KMS-11 (cell line): Measurements from ENCODE around the gene HOXB13.

Source experiments
- H2AFZ ChIP-seq: fragments of 200-600 bp; sonication (generic); 2 replicates; pipeline ENCODE4 v1.6.1; 2016; ENCODE audit warnings: antibody characterized with exemption, mixed run types, low read depth
- H3K27ac ChIP-seq: fragments of 200-600 bp; sonication (generic); 2 replicates; pipeline ENCODE4 v1.6.1; 2016; ENCODE audit warnings: mild to moderate bottlenecking, mixed run types
- H3K27me3 ChIP-seq: fragments of 200-600 bp; sonication (generic); 2 replicates; pipeline ENCODE4 v1.6.1; 2017; ENCODE audit warnings: mild to moderate bottlenecking, low read depth, mixed run types, moderate library complexity; ENCODE audit not compliant: insufficient read depth
- H3K36me3 ChIP-seq: fragments of 200-600 bp; sonication (generic); 2 replicates; pipeline ENCODE4 v1.6.1; 2017; ENCODE audit warnings: mild to moderate bottlenecking, mixed run types; ENCODE audit not compliant: insufficient read depth
- H3K4me1 ChIP-seq: fragments of 200-600 bp; sonication (generic); 2 replicates; pipeline ENCODE4 v1.6.1; 2016; ENCODE audit warnings: mild to moderate bottlenecking, low read depth, mixed run types; ENCODE audit not compliant: poor library complexity, severe bottlenecking
- H3K4me2 ChIP-seq: fragments of 200-600 bp; sonication (generic); 2 replicates; pipeline ENCODE4 v1.7.0; 2016; ENCODE audit warnings: mild to moderate bottlenecking, mixed run types
- H3K4me3 ChIP-seq: fragments of 200-600 bp; sonication (generic); IDR thresholded peaks from 2 replicates; pipeline ENCODE4 v1.6.1; 2017; ENCODE audit warnings: low read depth, low read length, mixed read lengths; ENCODE audit not compliant: insufficient read depth
- H3K79me2 ChIP-seq: fragments of 200-600 bp; sonication (generic); 2 replicates; pipeline ENCODE4 v1.6.1; 2016; ENCODE audit warnings: low read depth, mixed run types; ENCODE audit not compliant: insufficient read depth
- H3K9ac ChIP-seq: fragments of 200-600 bp; sonication (generic); 2 replicates; pipeline ENCODE4 v1.6.1; 2016; ENCODE audit warnings: mild to moderate bottlenecking, mixed run types
- H4K20me1 ChIP-seq: fragments of 200-600 bp; sonication (generic); 2 replicates; pipeline ENCODE4 v1.6.1; 2016; ENCODE audit warnings: mild to moderate bottlenecking, mixed run types; ENCODE audit not compliant: insufficient read depth
- TF ChIP-seq, protein P1 (sequence below): fragments of 200-600 bp; sonication (generic); conservative IDR thresholded peaks from 2 replicates; pipeline ENCODE4 v1.6.1; 2017; ENCODE audit warnings: low read depth, mild to moderate bottlenecking, antibody characterized with exemption, low read length, moderate library complexity, mixed read lengths

Gene HOXB13

DNA sequence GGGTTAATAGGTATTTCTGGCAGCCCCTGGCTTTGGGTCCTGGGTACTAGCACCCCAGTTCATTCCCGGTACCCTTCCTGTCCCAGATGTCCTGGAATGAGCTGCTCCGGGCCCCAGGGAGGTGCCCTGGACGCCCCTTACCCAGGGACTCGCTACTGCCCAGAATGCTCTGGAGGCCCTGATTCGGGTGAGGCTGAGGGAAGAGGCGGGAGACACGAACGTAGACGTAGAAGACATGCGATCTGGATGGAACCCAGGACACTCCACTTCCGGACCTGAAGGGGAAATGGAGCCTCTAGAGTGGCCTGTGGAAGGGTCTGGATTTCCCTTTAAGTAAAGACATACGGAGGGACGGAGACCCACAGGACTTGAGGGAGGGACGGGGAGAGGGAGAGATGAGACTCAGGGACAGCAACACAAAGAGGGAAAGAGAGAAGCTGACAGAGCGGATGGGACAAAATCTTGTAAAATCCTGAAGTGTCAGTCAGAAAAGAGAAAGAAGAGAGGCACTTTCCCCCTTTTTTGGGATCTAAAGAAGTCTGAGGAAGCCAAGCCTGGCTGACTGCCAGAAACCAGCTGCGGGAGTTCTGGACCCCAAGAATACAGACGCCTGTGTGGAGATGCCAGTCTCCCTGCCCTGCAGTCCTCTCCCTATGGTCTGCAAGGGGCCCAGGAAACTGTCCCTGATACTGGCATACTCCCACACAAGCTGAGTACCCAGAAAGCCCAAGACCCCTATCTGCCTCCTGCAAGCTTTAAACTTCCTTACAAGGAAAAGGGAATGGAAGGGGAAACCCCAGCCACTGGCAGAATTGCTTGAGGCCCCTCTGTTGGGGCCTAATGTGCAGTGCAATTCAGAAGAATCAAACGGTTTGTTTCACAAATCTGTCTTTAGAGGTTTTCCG lies 1.0 kb upstream of the HOXB13 start:
- Histone ChIP-seq H3K79me2 (no peaks in the 10 kb centered on the region), H3K4me2 (no peak overlapping the region), H4K20me1 (no peaks in the 10 kb centered on the region), H3K9ac (no peak overlapping the region), H3K4me1 (peaks cover under 1% of the 10 kb centered on the region), H3K27me3 (peaks cover 17% of the 10 kb centered on the region; the same call in 1 of the 2 replicates), H3K36me3 (no peaks in the 10 kb centered on the region), H3K4me3 (no peak overlapping the region), H2AFZ (peak overlapping the region; percentile 75), H3K27ac (no peak overlapping the region)
- TF ChIP-seq, protein P1, sequence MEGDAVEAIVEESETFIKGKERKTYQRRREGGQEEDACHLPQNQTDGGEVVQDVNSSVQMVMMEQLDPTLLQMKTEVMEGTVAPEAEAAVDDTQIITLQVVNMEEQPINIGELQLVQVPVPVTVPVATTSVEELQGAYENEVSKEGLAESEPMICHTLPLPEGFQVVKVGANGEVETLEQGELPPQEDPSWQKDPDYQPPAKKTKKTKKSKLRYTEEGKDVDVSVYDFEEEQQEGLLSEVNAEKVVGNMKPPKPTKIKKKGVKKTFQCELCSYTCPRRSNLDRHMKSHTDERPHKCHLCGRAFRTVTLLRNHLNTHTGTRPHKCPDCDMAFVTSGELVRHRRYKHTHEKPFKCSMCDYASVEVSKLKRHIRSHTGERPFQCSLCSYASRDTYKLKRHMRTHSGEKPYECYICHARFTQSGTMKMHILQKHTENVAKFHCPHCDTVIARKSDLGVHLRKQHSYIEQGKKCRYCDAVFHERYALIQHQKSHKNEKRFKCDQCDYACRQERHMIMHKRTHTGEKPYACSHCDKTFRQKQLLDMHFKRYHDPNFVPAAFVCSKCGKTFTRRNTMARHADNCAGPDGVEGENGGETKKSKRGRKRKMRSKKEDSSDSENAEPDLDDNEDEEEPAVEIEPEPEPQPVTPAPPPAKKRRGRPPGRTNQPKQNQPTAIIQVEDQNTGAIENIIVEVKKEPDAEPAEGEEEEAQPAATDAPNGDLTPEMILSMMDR: no peak

DNA sequence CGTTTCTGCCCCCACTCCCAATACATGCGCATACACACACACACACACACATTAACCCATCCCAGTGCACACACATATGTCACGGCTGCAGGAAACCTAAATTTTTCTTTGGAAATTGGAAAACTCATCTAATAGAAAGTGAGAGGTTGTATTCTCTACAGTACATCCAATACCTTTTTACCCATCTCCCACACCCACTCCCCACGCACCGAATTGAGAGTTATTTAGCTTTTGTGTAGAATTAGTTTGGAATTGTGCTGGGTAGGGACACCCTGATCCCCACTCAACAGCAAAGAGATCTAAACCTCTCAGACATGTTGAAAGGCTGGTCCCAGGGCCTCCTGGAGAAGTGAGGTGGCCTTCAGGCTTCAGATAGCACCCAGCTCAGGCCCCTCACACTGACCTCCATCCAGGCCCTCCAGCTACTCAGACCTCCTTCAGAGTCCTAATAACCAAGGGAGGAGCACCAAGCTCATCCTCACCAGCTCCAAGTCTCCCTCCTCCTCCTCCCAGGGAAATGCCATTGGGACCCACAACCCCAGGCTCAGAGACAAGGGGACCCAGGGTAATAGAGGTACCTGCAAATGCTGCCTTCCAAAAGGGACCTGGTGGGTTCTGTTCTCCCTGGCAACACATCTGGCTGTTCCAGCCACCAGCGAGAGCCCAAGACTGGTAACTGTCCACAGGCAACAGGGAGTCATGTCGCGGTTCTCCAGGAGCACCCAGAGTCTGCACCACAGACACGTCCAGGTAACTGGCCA lies 955 bp downstream of the HOXB13 start:
- Histone ChIP-seq H3K9ac (no peak overlapping the region), H2AFZ (peak overlapping the region; percentile 75; the same call in 1 of the 2 replicates), H3K4me1 (peaks cover 4% of the 10 kb centered on the region), H3K27ac (no peak overlapping the region), H3K36me3 (no peaks in the 10 kb centered on the region), H3K4me2 (peak overlapping the region; percentile 46; the same call in 1 of the 2 replicates), H3K27me3 (peaks cover 8% of the 10 kb centered on the region; the same call in 1 of the 2 replicates), H3K79me2 (no peaks in the 10 kb centered on the region), H4K20me1 (no peaks in the 10 kb centered on the region; the same call in 1 of the 2 replicates), H3K4me3 (no peak overlapping the region)
- TF ChIP-seq, protein P1: no peak

DNA sequence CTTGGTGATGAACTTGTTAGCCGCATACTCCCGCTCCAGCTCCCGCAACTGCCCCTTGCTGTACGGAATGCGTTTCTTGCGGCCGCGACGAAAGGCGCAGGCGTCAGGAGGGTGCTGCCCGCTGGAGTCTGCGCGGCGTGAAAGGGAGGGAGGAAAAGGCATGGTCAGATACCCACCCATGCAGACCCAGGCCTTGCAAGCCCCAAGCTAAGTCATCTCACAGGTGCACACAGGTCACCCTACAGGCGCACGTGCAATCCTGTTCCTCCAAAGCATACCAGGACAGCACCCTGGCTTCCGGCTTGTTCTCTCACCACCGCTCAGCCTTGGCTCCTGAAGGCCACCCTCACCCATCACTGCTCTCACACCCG lies 1.6 kb downstream of the HOXB13 start:
- Histone ChIP-seq H3K4me3 (no peak overlapping the region), H3K9ac (no peak overlapping the region), H2AFZ (no peak overlapping the region), H3K4me2 (no peak overlapping the region), H3K4me1 (peaks cover 6% of the 10 kb centered on the region), H4K20me1 (no peaks in the 10 kb centered on the region; the same call in 1 of the 2 replicates), H3K36me3 (no peaks in the 10 kb centered on the region), H3K79me2 (no peaks in the 10 kb centered on the region), H3K27me3 (peaks cover 8% of the 10 kb centered on the region; the same call in 1 of the 2 replicates), H3K27ac (no peak overlapping the region)
- TF ChIP-seq, protein P1: no peak

DNA sequence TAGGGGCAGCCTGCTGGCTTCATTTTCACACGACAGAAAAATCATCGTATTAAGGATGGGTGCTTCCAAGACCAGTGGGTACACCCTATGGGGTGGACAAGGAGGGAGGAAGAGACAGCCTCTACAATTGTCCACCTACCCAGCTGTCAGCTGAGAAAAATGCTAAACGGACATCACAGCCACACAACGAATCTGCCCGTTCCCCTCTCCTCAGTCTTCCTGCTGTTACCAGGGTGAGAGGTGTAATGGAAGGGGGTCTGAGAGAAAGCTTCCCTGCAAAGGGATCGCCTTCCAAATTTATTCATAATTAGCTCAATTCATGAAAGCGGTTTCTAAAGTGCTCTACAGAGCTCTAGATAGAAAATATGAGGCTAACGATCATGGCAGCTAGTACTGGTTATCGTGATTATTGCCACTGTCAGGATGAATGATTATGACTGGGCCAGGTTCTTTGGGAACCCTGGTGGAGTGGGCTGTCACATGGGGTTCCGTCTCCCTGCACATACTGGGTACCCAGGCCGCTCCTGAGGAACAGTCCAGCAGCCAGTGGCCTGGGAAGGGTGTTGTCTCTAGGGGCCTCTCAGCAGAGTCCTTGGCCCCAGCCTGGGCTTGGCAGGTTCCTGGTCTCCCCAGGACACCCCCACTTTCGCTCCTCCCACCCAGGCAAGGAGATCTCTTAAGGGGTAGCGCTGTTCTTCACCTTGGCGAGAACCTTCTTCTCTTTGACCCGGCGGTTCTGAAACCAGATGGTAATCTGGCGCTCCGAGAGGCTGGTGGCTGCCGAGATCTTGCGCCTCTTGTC lies 2.2 kb downstream of the HOXB13 start:
- Histone ChIP-seq H3K9ac (no peak overlapping the region), H3K4me3 (no peak overlapping the region), H3K27me3 (peaks cover 8% of the 10 kb centered on the region; the same call in 1 of the 2 replicates), H3K4me1 (peaks cover 11% of the 10 kb centered on the region), H3K27ac (no peak overlapping the region), H3K79me2 (no peaks in the 10 kb centered on the region), H2AFZ (no peak overlapping the region), H3K36me3 (no peaks in the 10 kb centered on the region), H4K20me1 (no peaks in the 10 kb centered on the region; the same call in 1 of the 2 replicates), H3K4me2 (no peak overlapping the region)
- TF ChIP-seq, protein P1: no peak
